Right renal cortex interstitium (tissue), 3 donors: Measurements from ENCODE around the gene HSPA1L. TPM values are rescaled to one million over a fixed set of nuclear protein-coding genes. Genes with fewer than 3 reads are reported as not detected.
"Not testable (repeated sequence)": the region's sequence is repeated elsewhere in the genome, so short reads cannot be mapped to it uniquely, and the experiment has no call there.

Source experiments
- DNase-seq, 3 donors: peaks; one replicate each; pipeline ENCODE4 v3.0.0-alpha.2; 2013; ENCODE audit warnings: low read depth in 3 of 3, low spot score in 2 of 3
- polyA plus RNA-seq, 3 donors: library from polyadenylated mRNA; unstranded; fragments of 120-200 nt; gene quantifications; one replicate each; pipeline ENCODE4 v1.2.1, GENCODE V29; 2013; ENCODE audit not compliant: insufficient read length in 3 of 3

HSPA1L gene
- polyA plus RNA-seq = 1 to 10 TPM; 4.1 to 4.3 (median 4.3) TPM

GRCh38 chr6:31815025-31815838, at the start of gene HSPA1L, which contains the start of gene HSPA1A:
HSPA1L (minus strand) TSS chr6:31815283; CDS start chr6:31811972, 3,311 bp downstream.
HSPA1A (plus strand) TSS chr6:31815543; CDS start chr6:31815757, 214 bp downstream.
- peak; percentile 92 to 96 (median 93) for DNase-seq

- no peak for DNase-seq
Observed at GRCh38 chr6:31864818-31865204, 49.7 kb upstream of the HSPA1L start.

GRCh38 chr6:31864123-31864562, 49.1 kb upstream of the HSPA1L start:
- DNase-seq = not testable (repeated sequence)

- peak; percentile 97 to 99 (median 98) for DNase-seq
Observed at GRCh38 chr6:31862344-31863235, 47.5 kb upstream of the HSPA1L start, which contains the start of gene NEU1. NEU1 (minus strand) TSS chr6:31862821; CDS start chr6:31862776, 45 bp downstream.

GRCh38 chr6:31861919-31862343, 46.8 kb upstream of the HSPA1L start:
- DNase-seq = no peak

GRCh38 chr6:31861150-31861549, 46.1 kb upstream of the HSPA1L start:
- no peak for DNase-seq

- no peak for DNase-seq
Observed at GRCh38 chr6:31860349-31860748, 45.3 kb upstream of the HSPA1L start.

GRCh38 chr6:31859923-31860322, 44.8 kb upstream of the HSPA1L start:
- no peak for DNase-seq

GRCh38 chr6:31858707-31859106, 43.6 kb upstream of the HSPA1L start:
- no peak for DNase-seq

GRCh38 chr6:31857774-31858173, 42.7 kb upstream of the HSPA1L start:
- not testable (repeated sequence) for DNase-seq

GRCh38 chr6:31851980-31852718, 37.1 kb upstream of the HSPA1L start:
- DNase-seq = not testable (repeated sequence)

- DNase-seq = no peak
Observed at GRCh38 chr6:31851485-31851832, 36.4 kb upstream of the HSPA1L start.

- no peak for DNase-seq
Observed at GRCh38 chr6:31850765-31851484, 35.8 kb upstream of the HSPA1L start.

GRCh38 chr6:31847276-31847978, 32.3 kb upstream of the HSPA1L start:
- DNase-seq = no peak

- no peak for DNase-seq
Observed at GRCh38 chr6:31844507-31844906, 29.4 kb upstream of the HSPA1L start.

GRCh38 chr6:31842053-31842452, 27.0 kb upstream of the HSPA1L start:
- no peak for DNase-seq

- not testable (repeated sequence) for DNase-seq
Observed at GRCh38 chr6:31839779-31840126, 24.7 kb upstream of the HSPA1L start.

GRCh38 chr6:31838968-31839367, 23.9 kb upstream of the HSPA1L start:
- no peak for DNase-seq

GRCh38 chr6:31838114-31838553, 23.1 kb upstream of the HSPA1L start:
- not testable (repeated sequence) for DNase-seq
